T follicular helper cell (primary cell): ENCODE results near the gene PARM1.

Source experiments
- DNase-seq: peaks from one replicate; pipeline ENCODE4 v3.0.0-alpha.2; 2020; ENCODE audit warnings: low read depth

PARM1 gene

GRCh38 chr4:74942251-74942917 lies 9.5 kb downstream of the PARM1 start:
- no peak for DNase-seq

- DNase-seq, result no peak
Observed at GRCh38 chr4:74942918-74943253, 10.0 kb downstream of the PARM1 start.

- no peak for DNase-seq
Observed at GRCh38 chr4:74944354-74944793, 11.5 kb downstream of the PARM1 start.

GRCh38 chr4:74946196-74946595 lies 13.3 kb downstream of the PARM1 start:
- DNase-seq, result no peak

- DNase-seq, result no peak
Observed at GRCh38 chr4:74947798-74948197, 14.9 kb downstream of the PARM1 start.

GRCh38 chr4:74948236-74948635 lies 15.3 kb downstream of the PARM1 start:
- no peak for DNase-seq

- no peak for DNase-seq
Observed at GRCh38 chr4:74950200-74950599, 17.3 kb downstream of the PARM1 start.

GRCh38 chr4:74950882-74951281 lies 18.0 kb downstream of the PARM1 start:
- no peak for DNase-seq

- no peak for DNase-seq
Observed at GRCh38 chr4:74953647-74954046, 20.7 kb downstream of the PARM1 start.

- no peak for DNase-seq
Observed at GRCh38 chr4:74958881-74959280, 26.0 kb downstream of the PARM1 start.

- no peak for DNase-seq
Observed at GRCh38 chr4:74961230-74961629, 28.3 kb downstream of the PARM1 start.

- DNase-seq, result no peak
Observed at GRCh38 chr4:74962584-74962983, 29.7 kb downstream of the PARM1 start.

- no peak for DNase-seq
Observed at GRCh38 chr4:74964311-74964710, 31.4 kb downstream of the PARM1 start.

- DNase-seq, result no peak
Observed at GRCh38 chr4:74967324-74967723, 34.4 kb downstream of the PARM1 start.

- DNase-seq, result no peak
Observed at GRCh38 chr4:74968456-74969164, 35.7 kb downstream of the PARM1 start.

GRCh38 chr4:74969507-74970474 lies 36.9 kb downstream of the PARM1 start:
- DNase-seq, result no peak

GRCh38 chr4:74970577-74970976 lies 37.7 kb downstream of the PARM1 start:
- no peak for DNase-seq

GRCh38 chr4:74971862-74972261 lies 38.9 kb downstream of the PARM1 start:
- DNase-seq, result no peak

GRCh38 chr4:74975082-74975481 lies 42.2 kb downstream of the PARM1 start:
- DNase-seq, result no peak

- DNase-seq, result no peak
Observed at GRCh38 chr4:74975848-74976824, 43.2 kb downstream of the PARM1 start.

GRCh38 chr4:74982546-74983252 lies 49.8 kb downstream of the PARM1 start:
- DNase-seq, result no peak
